ENCODE data around the gene TIGAR.

The TIGAR gene

GRCh38 chr12:4282103-4282891 is 38.7 kb upstream of the TIGAR start:
- no peaks in the 10 kb centered on the region for H3K9me3 ChIP-seq
- no peak for TF ChIP-seq CTCF (IDR thresholded peaks at IDR 0.05; ENCODE audit: low read depth, low read length)
- H3K27me3 ChIP-seq, result peaks cover 61% of the 10 kb centered on the region
- no peak for DNase-seq
- H3K36me3 ChIP-seq, result no peaks in the 10 kb centered on the region
- no peak overlapping the region for H3K4me3 ChIP-seq (ENCODE audit: low read depth, low read length)
- no peaks in the 10 kb centered on the region for H3K4me1 ChIP-seq

GRCh38 chr12:4282892-4283511 is 38.0 kb upstream of the TIGAR start:
- Histone ChIP-seq H3K4me3 (ENCODE audit: low read depth, low read length) (no peak overlapping the region), H3K9me3 (no peaks in the 10 kb centered on the region), H3K27me3 (peaks cover 63% of the 10 kb centered on the region), H3K36me3 (no peaks in the 10 kb centered on the region), H3K4me1 (no peaks in the 10 kb centered on the region)
- no peak for TF ChIP-seq CTCF (IDR thresholded peaks at IDR 0.05; ENCODE audit: low read depth, low read length)
- no peak for DNase-seq

- no peak for TF ChIP-seq CTCF (IDR thresholded peaks at IDR 0.05; ENCODE audit: low read depth, low read length)
- H3K4me3 ChIP-seq (ENCODE audit: low read depth, low read length), result no peak overlapping the region
- DNase-seq, result no peak
- no peaks in the 10 kb centered on the region for H3K4me1 ChIP-seq
- peaks cover 68% of the 10 kb centered on the region for H3K27me3 ChIP-seq
- no peaks in the 10 kb centered on the region for H3K36me3 ChIP-seq
- H3K9me3 ChIP-seq, result no peaks in the 10 kb centered on the region
These were observed 37.3 kb upstream of the TIGAR start for GRCh38 chr12:4283512-4284255.

- Histone ChIP-seq H3K4me1 (no peaks in the 10 kb centered on the region), H3K27me3 (peaks cover 74% of the 10 kb centered on the region), H3K9me3 (no peaks in the 10 kb centered on the region), H3K36me3 (no peaks in the 10 kb centered on the region), H3K4me3 (ENCODE audit: low read depth, low read length) (no peak overlapping the region)
- no peak for TF ChIP-seq CTCF (IDR thresholded peaks at IDR 0.05; ENCODE audit: low read depth, low read length)
- DNase-seq, result no peak
These were observed 36.7 kb upstream of the TIGAR start for GRCh38 chr12:4284306-4284705.

GRCh38 chr12:4285070-4285469 is 35.9 kb upstream of the TIGAR start:
- TF ChIP-seq CTCF (IDR thresholded peaks at IDR 0.05; ENCODE audit: low read depth, low read length), result no peak
- no peak overlapping the region for H3K4me3 ChIP-seq (ENCODE audit: low read depth, low read length)
- no peak for DNase-seq
- H3K4me1 ChIP-seq, result no peaks in the 10 kb centered on the region
- H3K27me3 ChIP-seq, result peaks cover 79% of the 10 kb centered on the region
- H3K36me3 ChIP-seq, result no peaks in the 10 kb centered on the region
- H3K9me3 ChIP-seq, result no peaks in the 10 kb centered on the region
